Hepatocyte (in vitro differentiated cells): ENCODE measurements around the gene RAPGEF5.

ENCODE experiments used
- EZH2 ChIP-seq: fragments of 200-600 bp; sonication (generic); IDR thresholded peaks from 2 replicates; pipeline ENCODE4 v1.6.1; 2016; ENCODE audit warnings: antibody characterized with exemption, mild to moderate bottlenecking, borderline replicate concordance
- EZH2phosphoT487 ChIP-seq: fragments of 200-600 bp; sonication (generic); IDR thresholded peaks from one replicate; pipeline ENCODE4 v1.6.1; 2018; ENCODE audit warnings: antibody characterized with exemption, mild to moderate bottlenecking, low read depth, moderate library complexity; ENCODE audit not compliant: unreplicated experiment, severe bottlenecking
- TF ChIP-seq, protein P1 (sequence below): fragments of 200-600 bp; sonication (generic); IDR thresholded peaks from 2 replicates; pipeline ENCODE4 v1.5.1; 2016; ENCODE audit warnings: antibody characterized with exemption, mild to moderate bottlenecking; ENCODE audit not compliant: poor library complexity

DNA sequence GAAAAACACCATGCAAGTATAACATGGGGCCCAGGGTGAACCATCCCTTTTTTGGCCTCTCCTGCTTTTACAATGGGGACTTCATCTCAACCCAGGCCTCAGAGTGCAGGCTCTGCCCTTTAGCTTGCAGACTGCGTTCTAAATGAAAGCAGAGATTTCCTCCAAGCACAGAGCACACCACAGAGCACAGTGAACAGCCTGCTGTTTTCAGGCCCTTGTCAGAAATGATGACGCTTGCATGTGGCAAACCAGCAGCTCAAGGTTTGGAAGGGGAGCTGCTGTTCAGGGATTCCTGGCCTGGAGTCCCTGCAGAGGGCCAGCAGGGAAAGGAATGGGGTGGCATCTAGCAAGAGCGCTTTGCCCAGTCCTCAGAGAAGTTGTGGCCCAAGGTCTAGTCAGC is 243.9 kb downstream of the RAPGEF5 start:
- TF ChIP-seq, protein P1, sequence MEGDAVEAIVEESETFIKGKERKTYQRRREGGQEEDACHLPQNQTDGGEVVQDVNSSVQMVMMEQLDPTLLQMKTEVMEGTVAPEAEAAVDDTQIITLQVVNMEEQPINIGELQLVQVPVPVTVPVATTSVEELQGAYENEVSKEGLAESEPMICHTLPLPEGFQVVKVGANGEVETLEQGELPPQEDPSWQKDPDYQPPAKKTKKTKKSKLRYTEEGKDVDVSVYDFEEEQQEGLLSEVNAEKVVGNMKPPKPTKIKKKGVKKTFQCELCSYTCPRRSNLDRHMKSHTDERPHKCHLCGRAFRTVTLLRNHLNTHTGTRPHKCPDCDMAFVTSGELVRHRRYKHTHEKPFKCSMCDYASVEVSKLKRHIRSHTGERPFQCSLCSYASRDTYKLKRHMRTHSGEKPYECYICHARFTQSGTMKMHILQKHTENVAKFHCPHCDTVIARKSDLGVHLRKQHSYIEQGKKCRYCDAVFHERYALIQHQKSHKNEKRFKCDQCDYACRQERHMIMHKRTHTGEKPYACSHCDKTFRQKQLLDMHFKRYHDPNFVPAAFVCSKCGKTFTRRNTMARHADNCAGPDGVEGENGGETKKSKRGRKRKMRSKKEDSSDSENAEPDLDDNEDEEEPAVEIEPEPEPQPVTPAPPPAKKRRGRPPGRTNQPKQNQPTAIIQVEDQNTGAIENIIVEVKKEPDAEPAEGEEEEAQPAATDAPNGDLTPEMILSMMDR = no peak
- no peak for TF ChIP-seq EZH2
- no peak for TF ChIP-seq EZH2phosphoT487
